SJSA1 (cell line): ENCODE data around the gene RNF144A. TPM values are rescaled to one million over a fixed set of nuclear protein-coding genes. Genes with fewer than 3 reads are reported as not detected.

Experiments used
- DNase-seq, 2 experiments: peaks; one replicate each; pipeline ENCODE4 v3.0.0-alpha.2; 2015 to 2020; ENCODE audit warnings: low spot score in 2 of 2, low read depth in 1 of 2
- H3K27ac ChIP-seq: fragments of 250-450 bp; sonication (Bioruptor Pico); 2 replicates; pipeline ENCODE4 v1.5.1; 2020; ENCODE audit warnings: mild to moderate bottlenecking, moderate library complexity
- H3K27me3 ChIP-seq: fragments of 250-450 bp; sonication (Bioruptor Pico); replicated peaks from 2 replicates; pipeline ENCODE4 v1.5.1; 2020; ENCODE audit warnings: mild to moderate bottlenecking, moderate library complexity
- H3K36me3 ChIP-seq: fragments of 250-450 bp; sonication (Bioruptor Pico); 2 replicates; pipeline ENCODE4 v1.5.1; 2020; ENCODE audit warnings: mild to moderate bottlenecking
- H3K4me1 ChIP-seq: fragments of 250-450 bp; sonication (Bioruptor Pico); replicated peaks from 2 replicates; pipeline ENCODE4 v1.6.1; 2021; ENCODE audit warnings: mild to moderate bottlenecking
- H3K4me3 ChIP-seq: fragments of 250-450 bp; sonication (Bioruptor Pico); 2 replicates; pipeline ENCODE4 v1.5.1; 2020; ENCODE audit warnings: mild to moderate bottlenecking
- H3K9me3 ChIP-seq: fragments of 250-450 bp; sonication (Bioruptor Pico); replicated peaks from 2 replicates; pipeline ENCODE4 v1.5.1; 2020; ENCODE audit warnings: mild to moderate bottlenecking
- total RNA-seq: library from RNA; depleted of rRNA; stranded (reverse); fragments of >200 nt; shearing (Covaris generic); gene quantifications from 2 replicates; pipeline ENCODE4 v1.2.3, GENCODE V29; 2014

RNF144A gene
- total RNA-seq, 1 experiment from 2014 or later = 5.3 TPM

DNA sequence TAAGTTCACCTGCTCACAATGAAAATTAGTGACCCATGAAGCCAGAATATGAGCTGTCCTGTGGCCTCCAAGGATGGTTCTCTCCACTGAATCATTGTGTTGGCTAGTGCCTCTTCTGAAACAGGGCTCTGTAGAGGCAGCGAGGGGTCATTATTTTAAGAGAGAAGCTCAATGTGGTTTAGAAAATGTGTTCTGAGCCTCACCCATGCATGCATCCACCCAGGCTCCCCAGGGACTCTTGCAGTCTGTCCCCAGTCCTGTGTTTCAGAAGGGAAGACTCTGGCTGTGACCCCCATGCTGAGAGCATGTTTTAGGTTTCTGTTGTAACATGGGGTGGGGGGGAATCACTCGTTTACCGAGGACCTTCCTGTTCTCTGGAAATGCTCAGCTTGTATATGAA, 135.2 kb downstream of the RNF144A start:
- H3K27ac ChIP-seq = no peak overlapping the region
- no peak overlapping the region for H3K4me3 ChIP-seq
- H3K9me3 ChIP-seq = no peaks in the 10 kb centered on the region
- H3K36me3 ChIP-seq = no peaks in the 10 kb centered on the region
- H3K4me1 ChIP-seq = no peaks in the 10 kb centered on the region
- DNase-seq = no peak
- H3K27me3 ChIP-seq = no peaks in the 10 kb centered on the region

DNA sequence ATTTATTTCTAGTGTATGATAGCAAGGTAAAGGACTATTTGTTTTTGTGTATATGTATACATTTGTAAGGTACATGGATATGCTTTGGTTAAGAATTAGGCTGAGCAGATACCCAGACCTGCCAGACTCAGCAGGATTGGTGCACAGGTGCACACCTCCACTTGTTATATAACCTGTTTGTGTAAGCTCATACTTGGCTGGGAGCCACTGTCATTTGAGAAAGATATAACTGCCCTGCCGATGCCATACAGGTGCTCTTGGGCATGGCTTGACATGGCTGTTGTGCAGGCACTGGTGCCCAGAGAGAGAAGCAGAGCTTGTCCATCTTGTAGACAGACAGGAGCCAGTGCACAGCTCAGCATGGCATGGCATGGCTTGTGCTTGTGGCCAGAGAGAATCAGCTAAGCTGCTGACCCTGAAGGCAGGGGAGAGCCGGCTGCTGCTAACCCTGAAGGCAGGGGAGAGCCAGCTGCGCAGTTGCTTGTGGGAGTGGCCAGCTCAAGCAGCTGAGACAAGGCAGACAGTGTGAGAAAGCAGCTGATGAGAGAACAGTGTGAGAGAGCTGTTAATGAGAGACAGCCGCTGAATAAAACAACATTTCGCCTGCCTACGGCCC, 136.5 kb downstream of the RNF144A start:
- DNase-seq = no peak
- no peak overlapping the region for H3K27ac ChIP-seq
- no peaks in the 10 kb centered on the region for H3K36me3 ChIP-seq

DNA sequence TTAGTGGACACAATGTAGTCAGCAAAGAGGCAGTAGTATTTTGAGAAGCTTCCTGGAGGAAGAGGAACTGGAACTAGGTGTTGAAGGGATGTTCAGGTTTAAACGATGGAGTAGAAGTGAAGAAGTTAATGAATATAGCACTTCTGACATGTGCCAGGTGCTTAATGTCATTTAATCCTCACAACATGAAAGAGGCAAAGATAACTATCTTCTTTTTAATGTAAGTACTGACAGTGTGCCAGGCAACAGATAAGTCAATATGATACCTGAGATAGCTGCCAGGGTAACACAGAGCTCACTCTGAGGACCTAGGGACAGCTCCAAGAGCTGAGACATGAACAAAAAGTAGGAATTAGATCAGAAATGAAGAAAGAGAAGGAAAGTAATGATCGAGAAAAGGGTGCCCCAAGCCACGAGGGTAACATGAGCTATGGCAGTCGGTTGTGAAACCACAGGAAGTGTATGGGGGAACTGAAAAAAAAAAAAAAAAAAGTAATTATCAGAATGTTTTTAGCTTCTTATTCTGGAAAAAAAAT, 140.7 kb downstream of the RNF144A start:
- Histone ChIP-seq H3K27me3 (no peaks in the 10 kb centered on the region), H3K4me3 (no peak overlapping the region), H3K27ac (no peak overlapping the region), H3K36me3 (no peaks in the 10 kb centered on the region), H3K9me3 (no peaks in the 10 kb centered on the region), H3K4me1 (no peaks in the 10 kb centered on the region)
- no peak for DNase-seq

More for the DNA sequence above, 136.5 kb downstream of the RNF144A start:
- no peaks in the 10 kb centered on the region for H3K4me1 ChIP-seq
- H3K4me3 ChIP-seq = no peak overlapping the region
- no peaks in the 10 kb centered on the region for H3K27me3 ChIP-seq
- H3K9me3 ChIP-seq = no peaks in the 10 kb centered on the region

DNA sequence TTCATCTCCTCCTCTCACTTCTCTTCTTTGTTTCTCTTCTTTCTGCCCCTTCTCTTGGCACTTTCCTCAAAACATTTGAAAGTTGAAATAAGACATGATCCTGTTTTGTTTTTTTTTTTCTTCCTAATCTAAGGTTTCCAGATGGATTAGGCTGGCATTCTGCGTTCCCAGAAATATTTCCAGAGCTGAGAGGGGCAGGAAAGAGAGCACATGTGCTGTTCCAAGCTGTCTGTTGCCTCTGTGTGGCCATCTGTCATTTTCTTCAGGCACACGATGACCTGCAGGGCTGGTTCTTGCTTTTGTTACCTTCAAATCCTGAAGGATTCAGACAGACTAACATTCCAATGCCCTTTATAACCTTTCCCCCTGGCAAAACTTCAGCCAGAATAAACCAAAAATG, 142.9 kb downstream of the RNF144A start:
- H3K4me1 ChIP-seq = no peaks in the 10 kb centered on the region
- no peaks in the 10 kb centered on the region for H3K9me3 ChIP-seq
- no peaks in the 10 kb centered on the region for H3K36me3 ChIP-seq

DNA sequence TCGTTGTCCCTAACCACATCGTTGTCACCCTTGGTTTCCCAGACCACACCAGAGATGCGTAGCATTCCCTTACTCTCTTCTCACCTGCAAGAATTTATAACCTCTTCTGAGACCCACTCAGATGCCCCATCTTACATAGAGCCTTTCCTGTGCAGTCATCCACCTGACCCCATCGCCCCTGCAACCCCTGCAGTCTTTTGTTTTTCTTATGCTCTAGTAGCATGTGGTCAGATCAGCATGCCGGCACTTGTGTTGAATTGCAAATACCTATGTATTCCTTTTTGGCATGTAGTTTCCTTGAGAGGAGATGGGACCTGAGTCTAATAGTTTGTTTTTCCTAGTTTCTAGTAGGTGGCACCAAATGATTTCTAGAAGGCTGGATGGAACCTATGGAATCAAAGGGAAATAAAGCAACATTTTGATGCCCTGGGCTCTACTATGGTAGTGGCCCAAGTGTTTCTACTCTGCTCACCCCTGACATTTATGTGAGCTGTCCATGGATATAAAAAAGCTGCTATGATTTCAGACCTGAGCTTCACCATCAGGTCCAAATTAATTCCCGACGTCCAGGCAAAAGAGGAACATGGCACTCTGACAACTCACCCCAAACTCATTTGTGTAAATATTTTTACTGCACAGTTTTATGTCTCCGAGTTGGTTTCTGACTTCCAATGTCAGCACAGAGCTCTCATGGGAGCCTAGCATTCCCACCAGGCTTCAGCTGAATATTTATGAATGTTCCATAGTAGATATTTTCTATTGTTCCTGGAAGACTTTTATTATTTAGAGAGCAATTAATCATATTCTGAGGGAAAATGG, 143.6 kb downstream of the RNF144A start:
- Histone ChIP-seq H3K9me3 (no peaks in the 10 kb centered on the region), H3K36me3 (no peaks in the 10 kb centered on the region), H3K27me3 (no peaks in the 10 kb centered on the region), H3K27ac (no peak overlapping the region), H3K4me1 (no peaks in the 10 kb centered on the region), H3K4me3 (no peak overlapping the region)
- DNase-seq = no peak

More for the DNA sequence above, 142.9 kb downstream of the RNF144A start:
- no peaks in the 10 kb centered on the region for H3K27me3 ChIP-seq
- no peak for DNase-seq
- no peak overlapping the region for H3K4me3 ChIP-seq
- no peak overlapping the region for H3K27ac ChIP-seq

DNA sequence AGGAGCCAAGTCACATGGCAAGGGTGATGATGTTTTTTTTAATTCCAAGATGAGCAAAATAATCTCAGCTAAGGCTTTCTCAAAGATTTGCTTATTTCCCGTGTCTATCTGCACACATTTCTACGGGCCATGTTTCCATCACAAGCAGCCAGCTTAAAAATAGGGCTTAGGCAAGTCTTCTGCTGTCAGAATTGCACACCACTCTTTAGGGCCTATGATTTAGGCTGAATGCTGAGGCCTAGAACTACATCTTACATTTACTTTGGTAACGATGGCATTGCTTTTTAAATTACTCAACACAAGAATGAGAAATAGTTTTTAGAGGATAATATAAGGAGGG, 144.2 kb downstream of the RNF144A start:
- Histone ChIP-seq H3K27ac (no peak overlapping the region), H3K4me1 (no peaks in the 10 kb centered on the region), H3K4me3 (no peak overlapping the region), H3K36me3 (no peaks in the 10 kb centered on the region), H3K9me3 (no peaks in the 10 kb centered on the region), H3K27me3 (no peaks in the 10 kb centered on the region)
- DNase-seq = no peak

DNA sequence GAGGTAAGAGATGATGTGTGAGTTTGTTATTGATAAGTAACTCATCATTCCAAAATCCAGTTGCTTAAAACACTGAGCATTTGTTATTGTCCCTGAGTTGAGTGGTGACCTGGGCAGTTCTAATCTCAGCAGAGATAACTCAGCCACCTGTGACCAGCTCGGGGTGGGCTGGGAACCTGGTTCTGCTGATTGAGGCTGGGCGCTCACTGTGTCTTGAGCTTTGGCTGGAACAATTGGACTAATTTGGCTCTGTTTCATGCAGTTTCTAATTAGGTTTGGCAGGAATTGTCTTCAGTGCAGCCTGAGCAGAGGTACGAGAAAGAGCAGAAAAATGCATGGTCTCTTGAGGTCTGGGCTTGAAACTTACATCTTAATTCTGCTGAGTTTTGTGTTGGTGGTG, 144.7 kb downstream of the RNF144A start:
- no peaks in the 10 kb centered on the region for H3K36me3 ChIP-seq
- H3K4me3 ChIP-seq = no peak overlapping the region
- no peak for DNase-seq
- H3K9me3 ChIP-seq = no peaks in the 10 kb centered on the region
- H3K27me3 ChIP-seq = no peaks in the 10 kb centered on the region
- H3K27ac ChIP-seq = no peak overlapping the region
- no peaks in the 10 kb centered on the region for H3K4me1 ChIP-seq

DNA sequence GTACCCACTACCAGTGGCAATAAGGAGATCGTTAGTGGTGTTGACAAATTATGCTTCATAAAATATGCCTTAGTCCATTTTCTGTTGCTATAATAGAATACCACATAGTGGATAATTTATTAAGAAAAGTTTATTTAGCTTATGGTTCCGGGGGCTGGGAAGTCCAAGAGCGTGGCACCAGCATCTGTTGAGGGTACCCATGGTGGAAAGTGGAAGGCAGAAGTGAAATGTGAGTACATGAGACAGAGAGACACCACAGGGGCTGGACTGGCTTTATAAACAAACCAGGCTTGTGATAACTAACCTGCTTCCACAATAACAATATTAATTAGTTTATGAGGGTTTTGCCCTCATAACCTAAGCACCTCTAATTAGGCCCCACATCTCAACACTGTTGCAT, 146.6 kb downstream of the RNF144A start:
- Histone ChIP-seq H3K9me3 (no peaks in the 10 kb centered on the region), H3K36me3 (no peaks in the 10 kb centered on the region), H3K27ac (no peak overlapping the region), H3K4me1 (no peaks in the 10 kb centered on the region), H3K4me3 (no peak overlapping the region), H3K27me3 (no peaks in the 10 kb centered on the region)
- no peak for DNase-seq

DNA sequence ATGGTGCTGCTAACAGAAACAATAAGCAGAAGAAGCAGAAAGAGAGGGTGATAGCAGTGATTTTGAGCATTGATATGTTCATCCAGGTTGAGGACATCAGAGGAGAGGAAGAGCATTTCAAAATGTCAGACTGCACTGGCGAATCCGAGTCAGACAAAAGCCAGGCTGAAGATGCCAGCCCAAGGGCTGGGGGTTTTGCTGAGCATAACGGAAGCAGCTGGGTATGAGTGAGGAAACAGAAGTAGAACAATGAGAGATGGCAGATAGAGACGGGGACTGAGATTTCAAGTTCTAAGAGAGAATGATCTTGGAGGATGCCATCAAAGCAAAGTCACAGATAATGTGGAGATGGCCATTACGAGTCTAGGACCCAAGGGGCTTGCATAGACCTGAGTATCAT, 151.2 kb downstream of the RNF144A start:
- Histone ChIP-seq H3K36me3 (no peaks in the 10 kb centered on the region), H3K27ac (no peak overlapping the region), H3K27me3 (no peaks in the 10 kb centered on the region), H3K4me1 (no peaks in the 10 kb centered on the region), H3K9me3 (no peaks in the 10 kb centered on the region), H3K4me3 (no peak overlapping the region)
- no peak for DNase-seq

DNA sequence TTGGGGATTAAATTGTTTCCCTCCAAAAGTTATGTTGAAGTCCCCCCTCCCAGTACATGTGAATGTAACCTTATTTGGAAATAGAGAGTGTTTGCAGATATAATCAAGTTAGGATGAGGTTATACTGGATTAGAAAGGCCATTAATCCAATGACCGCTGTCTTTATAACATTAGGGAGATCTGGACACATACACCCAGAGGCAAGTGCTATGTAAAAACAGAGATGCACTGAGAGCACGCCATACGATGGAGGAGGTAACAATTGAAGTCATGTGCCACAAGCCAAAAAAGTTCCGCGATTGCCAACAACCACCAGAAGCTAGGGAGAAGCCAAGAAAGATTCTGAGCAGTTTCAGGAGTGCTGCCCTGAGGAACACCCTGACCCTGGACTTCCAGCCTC, 153.3 kb downstream of the RNF144A start:
- Histone ChIP-seq H3K4me3 (no peak overlapping the region), H3K27me3 (no peaks in the 10 kb centered on the region), H3K27ac (no peak overlapping the region), H3K36me3 (no peaks in the 10 kb centered on the region), H3K4me1 (no peaks in the 10 kb centered on the region), H3K9me3 (no peaks in the 10 kb centered on the region)
- DNase-seq = no peak

DNA sequence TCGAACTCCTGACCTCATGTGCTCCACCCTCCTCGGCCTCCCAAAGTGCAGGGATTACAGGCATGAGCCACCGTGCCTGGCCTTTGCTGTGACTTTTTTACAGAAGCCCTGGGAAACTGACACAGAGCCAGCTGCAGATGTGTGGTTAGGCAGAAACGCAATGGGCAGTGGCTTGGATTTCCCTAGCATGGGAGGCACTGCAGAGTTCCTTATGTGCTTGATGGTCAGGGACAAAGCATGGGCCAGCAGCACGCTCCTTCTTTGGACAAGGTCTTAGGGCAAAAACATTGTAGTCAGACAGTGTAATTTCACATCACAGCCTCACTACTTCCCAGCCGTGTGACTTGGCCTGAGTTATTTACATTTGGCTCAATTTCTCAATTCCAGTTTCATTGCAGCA, 153.9 kb downstream of the RNF144A start:
- Histone ChIP-seq H3K36me3 (no peaks in the 10 kb centered on the region), H3K27ac (no peak overlapping the region), H3K9me3 (no peaks in the 10 kb centered on the region), H3K27me3 (no peaks in the 10 kb centered on the region), H3K4me3 (no peak overlapping the region), H3K4me1 (no peaks in the 10 kb centered on the region)
- DNase-seq = no peak

DNA sequence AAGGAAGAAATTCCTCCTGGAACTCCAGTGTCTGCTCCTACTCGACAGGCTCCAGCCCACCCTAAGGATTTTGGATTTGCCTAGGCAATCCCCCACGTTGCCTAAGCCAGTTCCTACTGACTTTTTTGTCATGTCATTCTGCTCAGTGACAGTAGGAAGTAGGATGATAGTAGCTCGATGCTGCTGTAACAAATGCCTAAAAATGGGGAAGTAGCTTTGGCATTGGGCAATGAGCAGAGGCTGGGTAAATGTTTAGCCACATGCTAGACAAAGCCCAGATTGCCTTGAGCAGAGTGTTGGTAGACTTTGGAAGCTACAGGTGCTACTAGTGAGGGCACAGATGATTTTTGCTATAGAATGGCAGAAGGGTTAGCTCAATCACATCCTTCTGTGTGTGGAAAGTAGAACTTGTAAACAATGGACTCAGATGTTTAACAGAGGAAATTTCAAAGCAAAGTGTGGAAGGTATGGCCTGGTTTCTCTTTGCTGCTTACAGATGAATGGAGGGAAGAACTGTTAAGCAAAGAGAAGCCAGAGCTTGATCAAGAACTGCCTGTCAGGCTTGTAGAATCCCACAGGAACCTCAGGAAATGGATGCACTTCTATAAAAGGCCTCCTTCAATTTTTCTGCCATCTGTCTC, 154.8 kb downstream of the RNF144A start:
- Histone ChIP-seq H3K4me1 (no peaks in the 10 kb centered on the region), H3K36me3 (no peaks in the 10 kb centered on the region), H3K9me3 (no peaks in the 10 kb centered on the region), H3K27me3 (no peaks in the 10 kb centered on the region), H3K27ac (no peak overlapping the region), H3K4me3 (no peak overlapping the region)
- no peak for DNase-seq

DNA sequence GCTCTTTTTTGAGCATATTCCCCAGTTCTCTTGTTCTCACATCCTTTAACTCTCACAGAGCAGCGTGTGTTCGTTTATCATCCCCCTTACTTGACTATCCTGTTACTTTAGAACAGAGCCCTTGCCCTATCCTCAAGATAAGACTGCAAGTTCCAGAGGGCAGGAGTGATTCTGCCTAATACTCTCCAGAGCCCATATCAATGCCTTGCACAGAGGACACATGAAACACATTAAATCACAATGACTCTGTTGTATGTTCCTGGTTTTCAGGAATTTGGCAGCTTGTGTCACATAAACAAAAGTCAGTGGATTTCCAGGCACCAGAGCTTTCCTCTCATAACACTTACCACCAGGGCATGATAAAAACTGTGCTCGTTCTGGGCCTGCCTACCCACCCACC, 156.7 kb downstream of the RNF144A start:
- DNase-seq = no peak
- Histone ChIP-seq H3K27me3 (no peaks in the 10 kb centered on the region), H3K27ac (no peak overlapping the region), H3K4me3 (no peak overlapping the region), H3K36me3 (no peaks in the 10 kb centered on the region), H3K9me3 (no peaks in the 10 kb centered on the region), H3K4me1 (no peaks in the 10 kb centered on the region)

DNA sequence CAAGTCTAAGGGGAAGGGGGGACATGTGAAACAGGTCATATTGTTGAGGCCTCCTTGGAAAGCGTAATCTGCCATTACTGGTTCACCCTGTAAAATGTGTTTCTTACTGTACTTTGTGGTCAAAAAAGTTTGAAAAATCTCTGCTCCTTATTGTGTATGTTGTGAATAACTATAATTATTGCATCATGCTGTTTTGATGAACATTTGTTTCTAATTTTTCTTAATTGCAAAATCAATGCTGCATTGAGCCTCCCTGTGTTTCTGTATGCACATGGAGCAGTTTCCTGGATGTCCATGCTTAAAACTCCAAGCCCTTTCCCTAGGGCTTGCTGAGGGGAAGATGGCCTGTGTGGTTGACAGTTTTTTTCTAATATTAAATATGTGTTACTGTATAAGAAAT, 158.6 kb downstream of the RNF144A start:
- H3K9me3 ChIP-seq = no peaks in the 10 kb centered on the region
- no peaks in the 10 kb centered on the region; the same call in 1 of the 2 replicates for H3K27me3 ChIP-seq
- no peaks in the 10 kb centered on the region for H3K4me1 ChIP-seq
- no peak overlapping the region for H3K27ac ChIP-seq
- no peak for DNase-seq
- H3K4me3 ChIP-seq = no peak overlapping the region
- H3K36me3 ChIP-seq = no peaks in the 10 kb centered on the region
